ENCODE measurements around the gene HK2.

- no peak for TF ChIP-seq CTCF (IDR thresholded peaks at IDR 0.05; ENCODE audit: low read length)
- TF ChIP-seq EZH2 (IDR thresholded peaks at IDR 0.05; ENCODE audit: borderline replicate concordance, low read length), result no peak
Observed at GRCh38 chr2:74939919-74940812, 106.2 kb downstream of the HK2 start.
